HepG2 (cell line): Measurements from ENCODE around the gene MBLAC1. TPM values are rescaled to one million over a fixed set of nuclear protein-coding genes. Genes with fewer than 3 reads are reported as not detected.
A peak's percentile ranks its signal among the peaks of the same experiment; 100 is the strongest.

Experiments
- AKAP8 ChIP-seq: sonication (generic); formaldehyde crosslinking; IDR thresholded peaks from 2 replicates; pipeline ENCODE4 v1.5.1; 2020; ENCODE audit warnings: mild to moderate bottlenecking, missing genetic modification reagents
- ARNT ChIP-seq: fragments of 450-650 bp; IDR thresholded peaks from 2 replicates; pipeline ENCODE4 v1.6.1; 2017
- ATM ChIP-seq: fragments of 450-650 bp; IDR thresholded peaks from 2 replicates; pipeline ENCODE4 v1.7.1; 2017; ENCODE audit warnings: mild to moderate bottlenecking, borderline replicate concordance
- CENPX ChIP-seq: sonication (generic); formaldehyde crosslinking; IDR thresholded peaks from 2 replicates; pipeline ENCODE4 v1.9.0; 2021; ENCODE audit warnings: mild to moderate bottlenecking, missing genetic modification reagents, moderate library complexity
- CREB3 ChIP-seq: sonication (generic); formaldehyde crosslinking; IDR thresholded peaks from 2 replicates; pipeline ENCODE4 v1.5.0; 2020; ENCODE audit warnings: missing genetic modification reagents
- ETS1 ChIP-seq: sonication (generic); formaldehyde crosslinking; IDR thresholded peaks from 2 replicates; pipeline ENCODE4 v1.4.0; 2020; ENCODE audit warnings: missing genetic modification reagents
- ETV6 ChIP-seq: sonication (generic); formaldehyde crosslinking; conservative IDR thresholded peaks from 2 replicates; pipeline ENCODE4 v1.4.0; 2020; ENCODE audit warnings: missing genetic modification reagents
- HCFC1 ChIP-seq: fragments of 150-350 bp; IDR thresholded peaks from 2 replicates; pipeline ENCODE4 v1.6.1; 2014; ENCODE audit warnings: low read depth, low read length
- HNRNPUL1 ChIP-seq: fragments of 200-400 bp; formaldehyde crosslinking; IDR thresholded peaks from 2 replicates; pipeline ENCODE4 v1.6.1; 2017; ENCODE audit warnings: low read depth, mild to moderate bottlenecking, low read length, moderate library complexity
- ISX ChIP-seq: sonication (generic); formaldehyde crosslinking; conservative IDR thresholded peaks from 2 replicates; pipeline ENCODE4 v1.5.0; 2020; ENCODE audit warnings: missing genetic modification reagents
- KAT7 ChIP-seq: IDR thresholded peaks from 2 replicates; pipeline ENCODE4 v1.6.1; 2018; ENCODE audit warnings: borderline replicate concordance, missing compliant biosample characterization
- MTF2 ChIP-seq: sonication (generic); formaldehyde crosslinking; IDR thresholded peaks from 2 replicates; pipeline ENCODE4 v1.5.0; 2020; ENCODE audit warnings: missing genetic modification reagents, borderline replicate concordance
- MXD4 ChIP-seq: IDR thresholded peaks from 2 replicates; pipeline ENCODE4 v1.6.1; 2016; ENCODE audit warnings: mild to moderate bottlenecking, missing biosample characterization, missing genetic modification reagents
- MXI1 ChIP-seq: IDR thresholded peaks from 3 replicates; pipeline ENCODE4 v1.6.1; 2012; ENCODE audit warnings: low read depth, low read length, inconsistent platforms, borderline replicate concordance
- REST ChIP-seq, 2 experiments: IDR thresholded peaks; 2 replicates each; pipeline ENCODE4 v1.6.1; 2011 to 2012; ENCODE audit warnings: low read length in 2 of 2, borderline replicate concordance in 1 of 2, low read depth in 1 of 2, mild to moderate bottlenecking in 1 of 2, moderate library complexity in 1 of 2
- RNF2 ChIP-seq: fragments of 450-650 bp; conservative IDR thresholded peaks from 2 replicates; pipeline ENCODE4 v1.6.1; 2016; ENCODE audit warnings: low read depth
- STAT6 ChIP-seq: sonication (generic); formaldehyde crosslinking; IDR thresholded peaks from 2 replicates; pipeline ENCODE4 v1.4.0; 2020; ENCODE audit warnings: missing genetic modification reagents, mild to moderate bottlenecking, borderline replicate concordance
- ZNF224 ChIP-seq: sonication (generic); formaldehyde crosslinking; IDR thresholded peaks from 2 replicates; pipeline ENCODE4 v1.5.0; 2020; ENCODE audit warnings: mild to moderate bottlenecking, missing genetic modification reagents
- ZNF24 ChIP-seq: fragments of 450-650 bp; IDR thresholded peaks from 2 replicates; pipeline ENCODE4 v1.6.1; 2017; ENCODE audit warnings: antibody characterized with exemption, mild to moderate bottlenecking
- ZNF501 ChIP-seq: sonication (generic); formaldehyde crosslinking; IDR thresholded peaks from 2 replicates; pipeline ENCODE4 v1.5.1; 2020; ENCODE audit warnings: mild to moderate bottlenecking, moderate library complexity, missing genetic modification reagents
- ZNF577 ChIP-seq: sonication (generic); formaldehyde crosslinking; IDR thresholded peaks from 2 replicates; pipeline ENCODE4 v1.4.0; 2020; ENCODE audit warnings: mild to moderate bottlenecking, low read depth, missing genetic modification reagents, borderline replicate concordance
- ZSCAN22 ChIP-seq: sonication (generic); formaldehyde crosslinking; IDR thresholded peaks from 2 replicates; pipeline ENCODE4 v1.4.0; 2020; ENCODE audit warnings: mild to moderate bottlenecking, missing genetic modification reagents
- polyA plus RNA-seq, 8 experiments: library from polyadenylated mRNA; depleted of rRNA in 3 of 8; stranded (reverse) in 7 of 8; unstranded in 1 of 8; fragments of >200 nt; fragmentation: Illumina TruSeq in 4 of 8; extraction: Trizol in 4 of 8; gene quantifications; 2 replicates each; pipeline versions ENCODE4 v1.2.1 to v1.2.3, GENCODE V29; 2011 to 2016; ENCODE audit warnings: low read depth in 4 of 8, missing spikeins in 1 of 8, mixed read lengths in 1 of 8; ENCODE audit not compliant: insufficient read depth in 1 of 8
- total RNA-seq, 5 experiments: library from RNA; depleted of rRNA; stranded (reverse); fragments of >200 nt; fragmentation: Illumina TruSeq; extraction: Trizol; gene quantifications; 2 replicates each; pipeline ENCODE4 v1.2.3, GENCODE V29; 2016; ENCODE audit warnings: low read depth in 1 of 5

Gene MBLAC1
- total and polyA plus RNA-seq, 2 of the 13 experiments (the other 11 are each of a cell fraction or from before 2014, with no cell fraction given), result 0.79 to 2.1 TPM

GRCh38 chr7:100081535-100082102 lies 45.1 kb upstream of the MBLAC1 start, which contains the start of gene ZNF3 (continued):
- TF ChIP-seq REST (IDR thresholded peaks at IDR 0.05; ENCODE audit: borderline replicate concordance in 1 of 2, low read depth in 1 of 2, low read length in 2 of 2) (0 out of 4 replicates have a peak, but pooled peaks of 1 of the 2 experiments have one; percentile 26), ISX (CRISPR knock-in tag) (peak; percentile 28; the same call in 1 of the 2 replicates), MXI1 (peak; percentile 96; the same call in 2 of the 3 replicates), ATM (no peak), CREB3 (no peak), MTF2 (no peak), ZNF224 (no peak), ZNF501 (peak; percentile 88), KAT7 (CRISPR knock-in tag) (peak; percentile 88), ZNF24 (no peak), ETS1 (CRISPR knock-in tag) (0 out of 2 replicates have a peak, but pooled peaks have one; percentile 67), ARNT (no peak), AKAP8 (CRISPR knock-in tag) (no peak; the same call in 1 of the 2 replicates), ZNF577 (CRISPR knock-in tag) (no peak), HNRNPUL1 (no peak), MXD4 (peak; percentile 96), STAT6 (CRISPR knock-in tag) (no peak), ETV6 (0 out of 2 replicates have a peak, but pooled peaks have one; percentile 41), ZSCAN22 (CRISPR knock-in tag) (no peak; the same call in 1 of the 2 replicates), HCFC1 (peak; percentile 77), CENPX (CRISPR knock-in tag) (no peak), RNF2 (peak; percentile 74; the same call in 1 of the 2 replicates)
